ENCODE measurements around the gene SYT1.
A peak's percentile ranks its signal among the peaks of the same experiment; 100 is the strongest.
"Not testable (repeated sequence)": the region's sequence is repeated elsewhere in the genome, so short reads cannot be mapped to it uniquely, and the experiment has no call there.

The SYT1 gene

DNA sequence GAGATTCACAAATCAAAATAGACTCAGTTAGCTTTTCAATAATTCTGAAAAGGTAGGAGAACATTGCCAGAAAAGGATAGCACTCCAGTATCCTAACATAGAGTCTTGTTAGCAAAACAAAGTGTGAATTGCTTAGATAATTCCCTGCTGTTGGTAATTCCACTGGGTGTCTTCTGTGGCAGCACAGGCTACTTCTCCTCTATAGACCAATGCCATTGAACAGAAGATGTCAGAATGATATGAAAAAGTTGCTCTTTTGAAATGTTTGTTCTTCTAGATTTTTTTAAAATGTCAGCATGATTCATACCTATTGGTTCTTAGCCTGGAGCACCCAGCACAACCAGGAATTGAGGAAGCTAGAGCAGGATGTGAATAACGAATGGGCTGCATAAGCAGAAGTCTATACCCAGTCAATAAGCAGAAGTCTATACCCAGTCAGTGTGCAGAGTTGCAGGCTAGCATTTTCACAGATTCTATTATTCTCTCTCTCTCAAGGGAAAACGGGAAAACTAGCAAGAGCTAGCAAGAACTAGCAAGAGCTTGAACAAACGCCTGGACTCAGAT, 112.8 kb downstream of the SYT1 start:
- DNase-seq, result peak; percentile 7

DNA sequence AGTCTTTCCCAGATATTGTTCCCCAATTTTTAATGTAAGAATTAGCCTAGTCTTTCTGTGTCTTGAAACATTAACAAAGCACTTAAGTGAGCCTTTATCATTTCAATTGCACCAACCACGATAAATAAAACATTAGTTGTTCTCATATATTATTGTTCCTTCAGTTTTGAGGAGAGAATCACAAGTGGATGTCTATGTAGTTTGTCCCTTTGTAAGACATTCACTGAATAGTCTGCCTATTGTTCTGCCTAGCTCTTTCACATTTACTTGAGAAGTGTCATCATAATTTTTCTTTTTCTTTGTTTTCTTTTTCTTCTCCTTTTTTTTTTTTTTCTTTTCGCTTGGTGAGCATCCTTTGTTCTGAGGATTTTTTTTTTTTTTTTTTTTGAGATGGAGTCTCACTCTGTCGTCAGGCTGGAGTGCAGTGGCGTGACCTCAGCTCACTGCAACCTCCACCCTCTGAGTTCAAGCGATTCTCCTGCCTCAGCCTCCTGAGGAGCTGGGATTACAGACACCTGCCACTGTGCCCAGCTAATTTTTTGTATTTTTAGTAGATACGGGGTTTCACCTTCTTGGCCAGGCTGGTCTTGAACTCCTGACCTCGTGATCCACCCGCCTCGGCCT, 129.7 kb downstream of the SYT1 start:
- DNase-seq, result no peak

DNA sequence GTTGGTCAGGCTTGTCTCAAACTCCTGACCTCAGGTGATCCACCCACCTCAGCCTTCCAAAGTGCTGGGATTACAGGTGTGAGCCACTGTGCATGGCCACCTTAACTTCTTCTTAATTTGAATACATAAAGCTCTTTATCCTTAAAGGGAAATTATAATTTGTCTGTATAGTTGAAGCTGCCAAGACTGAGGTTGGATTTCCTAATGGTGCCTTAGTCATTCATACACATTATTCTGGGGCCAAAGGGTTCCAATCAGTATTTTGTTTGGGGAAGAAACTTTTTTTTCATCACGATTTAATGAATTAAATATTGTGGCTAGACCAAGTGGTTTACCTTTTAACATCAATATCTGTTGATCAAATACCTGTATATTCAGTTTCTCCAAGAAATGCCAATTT, 135.9 kb downstream of the SYT1 start:
- DNase-seq, result no peak

DNA sequence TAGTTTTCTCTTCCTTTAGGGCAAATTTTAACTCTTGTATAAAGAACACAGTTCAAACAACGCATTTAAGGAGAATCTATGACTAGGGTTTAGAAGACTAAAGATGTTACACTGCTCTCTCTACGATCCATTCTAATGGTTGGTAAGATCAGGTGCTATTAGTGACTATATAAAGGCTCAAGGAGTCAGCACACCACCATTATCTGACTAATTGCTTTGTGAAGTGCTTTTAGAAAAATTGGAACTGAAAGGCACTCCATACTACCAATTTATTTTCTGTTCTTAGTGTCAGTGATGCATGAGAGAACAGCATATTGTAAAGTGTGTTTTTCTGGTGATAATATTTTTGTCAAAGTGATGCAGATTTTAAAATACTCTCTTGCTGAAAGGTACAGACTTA, 136.8 kb downstream of the SYT1 start:
- DNase-seq, result no peak

DNA sequence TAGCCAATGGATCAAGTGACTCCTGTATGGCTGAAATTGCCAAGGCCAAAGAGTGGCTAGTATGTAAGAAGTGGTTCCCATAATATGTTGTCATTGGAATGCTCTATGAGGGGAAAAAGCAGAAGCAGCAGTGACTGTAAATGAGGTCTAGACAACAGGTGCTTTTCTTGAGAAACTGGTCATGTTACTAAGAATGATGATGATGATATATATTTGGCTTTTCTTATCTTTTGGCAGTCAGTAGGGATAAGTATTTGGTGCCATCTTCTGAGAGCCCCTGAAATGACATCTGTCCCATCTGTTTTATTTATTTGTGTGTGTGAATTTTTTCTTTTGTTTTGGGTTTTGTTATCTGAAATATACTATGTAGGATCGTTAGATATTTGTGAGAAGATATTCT, 141.7 kb downstream of the SYT1 start:
- DNase-seq, result peak; percentile 9

DNA sequence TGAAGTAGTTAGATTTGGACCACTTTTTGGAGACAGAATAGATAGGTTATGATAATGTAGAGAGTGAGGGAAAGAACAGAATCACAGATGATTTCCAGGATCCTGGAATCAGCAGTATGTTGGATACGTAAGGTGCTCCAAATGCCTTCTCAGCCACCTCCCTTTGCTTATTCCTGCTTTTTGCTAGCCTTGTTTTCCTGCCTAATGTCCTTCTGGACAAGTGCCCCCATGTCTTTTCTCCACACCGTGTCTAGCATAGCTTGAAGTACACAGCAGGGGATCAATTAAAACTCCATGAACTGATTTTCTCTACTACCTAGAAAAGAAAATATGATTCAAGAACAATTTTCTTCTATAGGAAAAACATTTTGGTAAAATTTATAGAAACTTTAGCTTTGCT, 144.0 kb downstream of the SYT1 start:
- DNase-seq, result no peak

DNA sequence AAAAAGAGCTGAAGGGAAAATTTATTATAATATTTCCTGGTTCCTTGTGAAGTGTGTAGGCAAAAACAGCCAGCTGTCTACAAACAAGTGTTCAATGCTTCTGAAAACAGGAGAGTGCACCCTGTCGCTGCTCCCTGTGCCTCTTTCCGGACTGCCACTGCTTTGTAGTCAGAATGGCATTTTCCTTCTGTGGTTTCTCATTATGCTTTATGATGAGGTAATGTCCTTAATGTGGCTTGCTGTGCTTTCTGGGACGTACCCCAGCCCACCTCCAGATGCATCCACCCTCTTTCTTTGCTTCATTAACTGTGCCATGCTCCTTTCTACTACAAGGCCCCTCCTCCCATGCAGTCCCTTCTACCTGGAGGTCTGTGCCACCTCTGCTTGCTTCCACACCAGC, 148.1 kb downstream of the SYT1 start:
- no peak for DNase-seq

DNA sequence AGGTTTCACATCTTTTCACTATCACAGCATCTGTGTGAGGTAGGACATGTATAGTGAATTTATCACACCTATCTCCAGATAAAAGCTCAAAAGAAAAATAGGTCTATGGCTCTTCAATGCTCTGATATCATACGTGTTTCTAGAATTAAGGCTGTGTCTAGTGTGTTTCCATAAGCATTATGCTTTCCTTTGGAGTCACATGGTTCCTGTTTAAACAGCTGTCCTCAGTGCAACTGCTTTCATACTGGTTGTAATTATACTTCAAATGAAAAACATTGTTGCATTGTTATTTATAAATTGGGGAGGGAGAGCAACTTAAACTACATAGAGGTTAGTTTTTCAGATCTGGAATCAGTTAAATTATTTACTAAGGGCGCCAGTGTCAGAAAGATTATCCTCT, 151.6 kb downstream of the SYT1 start:
- no peak for DNase-seq

DNA sequence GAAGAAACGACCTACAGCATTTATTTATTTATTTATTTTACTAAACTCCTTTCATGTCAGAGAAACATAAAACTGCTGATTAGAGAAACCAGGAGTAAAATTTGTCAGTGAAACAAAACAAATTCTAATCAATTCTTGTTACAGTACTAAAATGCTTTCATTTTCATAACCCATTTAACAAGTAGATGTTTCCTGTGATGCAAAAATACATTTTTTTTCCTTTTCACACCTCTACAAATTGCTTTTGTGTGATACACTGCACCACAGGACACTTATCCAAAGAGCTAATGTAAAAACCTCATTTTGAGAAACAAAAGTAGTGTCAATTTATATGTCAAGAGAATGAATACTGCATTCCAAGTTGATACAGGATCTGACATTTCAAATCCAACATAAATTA, 155.1 kb downstream of the SYT1 start:
- DNase-seq, result no peak

DNA sequence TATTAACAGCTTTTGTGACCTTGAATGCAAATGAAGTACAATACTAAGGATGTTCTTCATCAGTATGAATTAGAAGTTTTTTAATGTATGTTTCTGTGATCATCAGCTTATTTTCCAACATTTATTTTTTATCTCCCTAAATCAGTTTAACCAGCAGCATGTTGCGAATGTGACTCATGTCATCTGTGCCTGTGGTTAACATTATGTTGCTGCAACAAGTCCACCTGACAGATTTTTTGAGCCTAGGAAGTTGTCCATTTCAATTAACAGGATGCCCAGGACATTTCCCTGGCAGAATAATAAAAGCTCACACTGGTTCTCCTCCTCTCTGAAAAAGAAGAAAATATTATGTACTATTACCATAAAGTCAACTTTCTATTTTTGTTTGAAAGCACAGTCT, 155.5 kb downstream of the SYT1 start:
- no peak for DNase-seq

DNA sequence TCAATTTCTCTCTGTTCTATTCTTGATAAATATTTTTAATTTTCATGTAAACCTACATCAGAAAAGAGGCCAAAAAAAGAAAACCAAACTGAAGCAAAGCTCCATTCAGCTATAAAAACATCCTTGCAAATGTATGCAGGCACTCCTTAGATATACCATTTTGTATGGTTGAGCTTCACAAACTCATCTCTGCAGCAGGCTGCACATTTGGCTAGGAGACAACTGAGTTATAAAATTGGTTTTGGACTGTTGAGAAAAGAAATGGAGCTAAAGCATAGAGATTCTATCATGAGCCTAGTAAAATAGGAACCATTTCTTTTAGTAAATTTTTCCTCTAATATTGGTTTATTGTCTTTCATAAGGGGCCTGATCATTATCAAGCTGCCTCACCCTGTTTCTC, 156.4 kb downstream of the SYT1 start:
- DNase-seq, result no peak

DNA sequence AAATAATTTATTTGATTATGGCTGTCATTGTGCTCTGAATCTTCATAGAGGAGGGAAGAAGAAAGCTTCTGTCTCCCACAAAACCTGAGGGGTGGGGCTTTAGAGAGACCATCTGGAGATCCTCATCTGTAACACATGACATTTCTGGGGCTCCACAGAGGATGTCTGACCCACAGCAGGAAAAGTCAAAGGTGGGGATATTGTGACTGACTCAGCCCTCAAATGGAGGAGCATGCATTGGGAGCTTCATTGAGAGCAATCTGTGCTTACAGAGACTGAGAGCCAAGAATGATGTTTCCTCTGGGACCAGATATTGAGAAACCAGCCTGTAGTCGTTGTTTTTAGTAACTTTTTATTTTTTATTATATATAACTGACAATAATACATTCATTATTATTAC, 158.7 kb downstream of the SYT1 start:
- DNase-seq, result no peak

DNA sequence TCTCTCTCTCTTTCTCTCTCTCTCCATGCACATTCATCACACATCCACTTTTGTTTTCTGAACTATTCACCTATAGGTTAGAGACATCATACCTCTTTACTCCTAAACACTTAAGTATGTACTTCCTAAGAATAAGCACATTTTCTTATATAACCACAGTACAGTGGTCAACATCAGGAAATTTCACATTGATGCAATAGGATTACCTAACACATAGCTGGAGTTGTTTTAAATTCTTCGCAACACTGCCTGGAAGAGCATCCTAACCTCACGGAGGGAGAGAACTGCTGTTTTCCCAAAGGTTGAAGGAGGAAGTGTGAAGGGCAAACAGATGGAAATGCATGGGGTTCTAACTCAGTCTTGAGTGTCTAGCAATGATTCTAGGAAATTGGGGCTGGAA, 159.2 kb downstream of the SYT1 start:
- DNase-seq, result no peak

DNA sequence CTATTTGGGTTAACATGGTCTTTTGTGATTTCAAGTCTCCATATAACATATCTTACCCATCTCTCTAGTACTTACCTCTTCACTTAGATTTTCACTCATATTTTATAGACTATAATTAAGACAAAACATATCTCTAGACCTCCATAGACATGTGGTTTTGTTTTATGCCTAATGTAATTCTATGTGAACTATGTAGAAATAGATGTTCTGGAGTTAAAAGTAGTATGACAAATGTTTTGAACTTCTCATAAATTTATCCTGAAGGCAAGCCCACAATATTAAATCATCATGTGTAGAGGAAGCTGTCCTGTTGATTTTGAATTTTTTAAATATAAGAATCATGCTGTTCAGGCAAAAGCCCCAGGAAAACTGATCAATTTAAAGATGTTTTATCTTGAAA, 169.2 kb downstream of the SYT1 start:
- DNase-seq, result no peak

DNA sequence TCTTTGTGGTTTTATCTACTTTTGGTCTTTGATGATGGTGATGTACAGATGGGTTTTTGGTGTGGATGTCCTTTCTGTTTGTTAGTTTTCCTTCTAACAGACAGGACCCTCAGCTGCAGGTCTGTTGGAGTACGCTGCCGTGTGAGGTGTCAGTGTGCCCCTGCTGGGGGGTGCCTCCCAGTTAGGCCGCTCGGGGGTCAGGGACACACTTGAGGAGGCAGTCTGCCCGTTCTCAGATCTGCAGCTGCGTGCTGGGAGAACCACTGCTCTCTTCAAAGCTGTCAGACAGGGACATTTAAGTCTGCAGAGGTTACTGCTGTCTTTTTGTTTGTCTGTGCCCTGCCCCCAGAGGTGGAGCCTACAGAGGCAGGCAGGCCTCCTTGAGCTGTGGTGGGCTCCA, 180.2 kb downstream of the SYT1 start:
- not testable (repeated sequence) for DNase-seq

DNA sequence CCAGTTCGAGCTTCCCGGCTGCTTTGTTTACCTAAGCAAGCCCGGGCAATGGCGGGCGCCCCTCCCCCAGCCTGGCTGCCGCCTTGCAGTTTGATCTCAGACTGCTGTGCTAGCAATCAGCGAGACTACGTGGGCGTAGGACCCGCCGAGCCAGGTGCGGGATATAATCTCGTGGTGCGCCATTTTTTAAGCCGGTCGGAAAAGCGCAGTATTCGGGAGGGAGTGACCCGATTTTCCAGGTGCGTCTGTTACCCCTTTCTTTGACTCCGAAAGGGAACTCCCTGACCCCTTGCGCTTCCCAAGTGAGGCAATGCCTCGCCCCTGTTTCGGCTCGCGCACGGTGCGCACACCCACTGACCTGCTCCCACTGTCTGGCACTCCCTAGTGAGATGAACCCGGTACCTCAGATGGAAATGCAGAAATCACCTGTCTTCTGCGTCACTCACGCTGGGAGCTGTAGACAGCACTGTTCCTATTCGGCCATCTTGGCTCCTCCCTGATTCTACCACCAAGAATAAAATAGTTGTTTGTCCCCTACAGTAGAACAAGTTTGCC, 180.7 kb downstream of the SYT1 start:
- not testable (repeated sequence) for DNase-seq

DNA sequence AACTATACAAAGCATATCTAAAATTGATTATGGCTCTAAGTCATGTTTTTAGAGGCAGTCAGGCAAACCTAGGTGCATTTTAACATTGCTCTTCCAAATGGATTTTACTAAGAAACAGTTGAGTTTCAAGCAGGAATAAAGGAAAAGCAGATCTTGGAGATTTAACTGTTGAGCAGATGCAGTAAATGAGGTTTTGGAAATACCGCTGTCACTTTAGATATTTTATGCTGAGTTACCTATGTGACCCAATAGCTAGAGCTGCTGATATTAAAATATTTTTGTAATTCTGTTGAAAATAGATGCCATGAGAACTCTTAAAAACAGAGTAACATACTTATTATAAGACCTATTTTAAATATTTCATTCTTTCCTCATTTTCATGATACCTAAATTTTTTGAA, 181.4 kb downstream of the SYT1 start:
- no peak for DNase-seq

DNA sequence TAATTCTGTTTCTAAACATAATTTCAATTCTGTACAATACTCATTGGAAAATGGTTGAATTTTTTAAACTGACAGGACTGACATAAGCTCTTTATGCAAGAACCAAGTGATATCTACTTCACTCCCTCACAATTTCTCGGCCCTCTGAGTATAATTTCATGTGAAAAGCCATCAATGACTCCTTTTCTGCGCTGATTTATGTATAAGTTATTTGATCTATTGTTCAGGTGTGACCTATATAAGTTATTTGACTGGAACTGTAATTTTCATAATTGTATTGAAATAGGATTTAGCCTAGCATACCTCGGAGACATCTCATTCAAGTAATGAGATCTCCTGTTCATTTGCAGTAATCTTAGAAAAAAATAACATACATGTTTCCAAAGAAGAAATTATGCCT, 184.4 kb downstream of the SYT1 start:
- no peak for DNase-seq

DNA sequence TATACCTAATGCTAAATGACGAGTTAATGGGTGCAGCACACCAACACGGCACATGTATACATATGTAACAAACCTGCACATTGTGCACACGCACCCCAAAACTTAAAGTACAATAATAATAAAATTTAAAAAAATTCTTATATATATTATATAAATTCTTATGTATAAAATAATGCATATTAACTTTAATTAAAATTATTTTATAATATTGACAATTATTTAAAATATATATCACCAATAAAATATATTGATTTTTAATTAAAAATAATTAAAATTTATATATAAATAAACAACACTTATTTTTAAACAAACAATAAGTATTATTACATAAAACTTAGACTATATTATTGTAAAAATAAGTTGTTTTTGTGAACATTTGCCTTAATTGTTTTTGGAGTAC, 188.8 kb downstream of the SYT1 start:
- no peak for DNase-seq

DNA sequence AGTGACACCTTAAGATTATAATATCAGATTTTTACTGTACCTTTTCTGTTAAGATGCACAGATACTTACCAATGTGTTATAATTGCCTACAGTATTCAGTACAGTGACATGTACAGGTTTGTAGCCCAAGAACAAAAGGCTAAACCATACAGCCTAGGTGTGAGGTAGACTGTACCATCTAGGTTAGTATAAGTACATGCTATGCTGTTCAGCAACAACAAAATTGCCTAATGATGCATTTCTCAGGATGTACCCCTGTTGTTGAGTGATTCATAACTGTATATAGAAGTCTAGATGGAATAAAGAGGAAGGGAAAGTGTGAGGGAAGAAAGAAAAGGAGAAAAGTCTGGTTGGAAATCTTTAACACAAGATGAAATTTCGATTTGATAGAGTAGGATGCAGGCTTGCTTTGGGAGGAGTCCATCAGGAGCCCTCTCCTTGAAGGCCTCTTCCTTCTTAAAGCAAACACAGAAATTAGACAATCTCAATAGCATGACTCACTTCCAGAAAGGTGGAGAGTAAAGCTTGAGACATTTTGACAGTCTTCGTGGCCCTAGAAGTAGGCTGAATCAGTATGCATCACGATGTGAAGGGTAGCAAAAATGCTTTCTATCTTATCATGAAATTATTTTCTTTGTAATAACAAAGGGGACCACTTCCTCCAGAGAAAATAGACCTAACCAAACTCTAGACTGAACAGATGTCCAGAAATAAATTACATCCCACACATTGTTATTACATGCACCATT, 191.5 kb downstream of the SYT1 start:
- peak; percentile 63 for DNase-seq

DNA sequence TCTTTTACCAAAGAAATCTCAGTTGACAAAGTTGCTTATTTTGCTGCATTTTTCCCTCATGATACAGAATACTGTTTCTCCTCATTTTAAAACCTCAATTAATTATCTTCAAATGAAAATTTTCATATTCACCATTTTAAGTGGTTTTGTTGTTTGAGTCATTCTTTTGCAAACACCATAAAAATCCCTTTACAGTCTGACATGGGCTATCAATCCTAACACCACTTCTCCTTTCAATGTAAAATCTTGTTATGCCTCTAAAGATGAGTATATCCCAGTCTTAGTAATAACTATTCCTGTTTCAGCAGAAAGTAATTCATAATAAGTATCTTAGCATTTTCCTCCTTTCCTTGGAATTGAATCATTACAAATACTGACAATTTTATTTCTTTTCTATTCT, 192.2 kb downstream of the SYT1 start:
- no peak for DNase-seq

DNA sequence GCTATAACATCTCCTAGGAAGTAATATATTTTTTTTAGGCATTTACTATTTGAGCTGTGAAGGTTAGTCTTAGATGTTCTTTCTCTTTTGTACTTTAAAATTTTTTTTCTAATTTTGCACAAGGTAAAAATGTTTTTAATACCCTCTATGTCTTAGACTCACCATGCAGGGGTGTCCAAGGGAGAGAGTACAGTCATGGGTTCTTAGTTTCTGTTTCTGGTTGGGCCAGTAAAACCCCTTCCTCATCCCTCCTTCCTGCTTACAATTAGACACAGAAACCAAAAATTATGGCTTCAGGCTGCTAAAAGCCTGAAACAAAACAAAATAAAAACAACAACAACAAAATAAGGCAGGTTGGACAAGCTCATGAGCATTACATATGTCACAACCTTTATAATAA, 193.0 kb downstream of the SYT1 start:
- no peak for DNase-seq

DNA sequence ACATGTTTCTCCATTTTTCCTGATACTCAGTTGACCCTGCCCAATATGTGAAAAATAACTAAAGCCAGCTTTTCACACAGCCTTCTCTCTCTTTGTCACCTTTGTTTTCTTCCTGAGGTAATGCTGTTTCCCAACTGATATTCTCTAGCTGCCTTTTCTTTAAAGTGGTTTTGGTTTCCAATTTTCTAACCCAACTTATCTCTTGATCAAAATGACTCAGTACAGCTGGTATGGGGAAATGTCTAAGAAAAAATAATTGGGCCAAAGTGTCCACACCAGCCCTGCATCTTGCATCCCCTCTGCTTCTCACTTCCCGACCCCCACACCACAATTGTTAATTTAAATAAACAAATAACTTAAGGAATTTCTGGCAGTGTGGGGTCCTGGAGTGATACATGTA, 193.8 kb downstream of the SYT1 start:
- peak; percentile 43 for DNase-seq

DNA sequence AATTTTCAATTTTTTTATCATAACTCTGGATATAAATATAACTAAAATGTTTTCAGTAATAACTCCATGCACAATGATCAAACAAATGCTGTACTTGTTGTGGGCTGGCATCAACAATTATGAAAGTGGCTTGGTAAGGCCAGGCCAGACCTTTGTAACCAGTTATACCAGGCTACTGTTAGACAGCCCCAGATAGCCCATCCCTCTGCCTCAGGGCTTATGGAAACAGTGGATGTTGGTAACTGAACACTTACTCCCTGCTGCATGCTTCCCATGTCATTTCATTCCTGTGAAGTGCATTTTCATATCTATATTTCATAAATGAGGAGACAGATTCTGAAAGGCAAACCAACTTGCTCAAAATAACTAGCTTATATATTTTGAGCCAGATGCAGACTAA, 195.0 kb downstream of the SYT1 start:
- DNase-seq, result no peak
